Hepatocyte (in vitro differentiated cells): ENCODE measurements around the gene AP3M1. TPM values are rescaled to one million over a fixed set of nuclear protein-coding genes. Genes with fewer than 3 reads are reported as not detected.

Experiments
- DNase-seq: peaks from one replicate; pipeline ENCODE4 v3.0.0-alpha.2; 2016; ENCODE audit warnings: low spot score
- H2AFZ ChIP-seq: fragments of 200-600 bp; sonication (generic); 2 replicates; pipeline ENCODE4 v1.6.0; 2016; ENCODE audit warnings: antibody characterized with exemption, mild to moderate bottlenecking
- H3K27ac ChIP-seq: fragments of 200-600 bp; sonication (generic); 2 replicates; pipeline ENCODE4 v1.5.1; 2016; ENCODE audit warnings: mild to moderate bottlenecking
- H3K27me3 ChIP-seq: fragments of 200-600 bp; sonication (generic); 2 replicates; pipeline ENCODE4 v1.6.1; 2016
- H3K36me3 ChIP-seq: fragments of 200-600 bp; sonication (generic); replicated peaks from 2 replicates; pipeline ENCODE4 v1.5.1; 2016; ENCODE audit warnings: low read depth; ENCODE audit not compliant: insufficient read depth
- H3K4me1 ChIP-seq: fragments of 200-600 bp; sonication (generic); 2 replicates; pipeline ENCODE4 v1.5.1; 2016; ENCODE audit warnings: mild to moderate bottlenecking, moderate library complexity; ENCODE audit not compliant: insufficient read depth
- H3K4me2 ChIP-seq: fragments of 200-600 bp; sonication (generic); 2 replicates; pipeline ENCODE4 v1.6.0; 2016
- H3K4me3 ChIP-seq: fragments of 200-600 bp; sonication (generic); 2 replicates; pipeline ENCODE4 v1.5.1; 2016; ENCODE audit warnings: mild to moderate bottlenecking
- H3K79me2 ChIP-seq: fragments of 200-600 bp; sonication (generic); 2 replicates; pipeline ENCODE4 v1.6.0; 2017; ENCODE audit warnings: mild to moderate bottlenecking
- H3K9me2 ChIP-seq: fragments of 200-600 bp; sonication (generic); replicated peaks from 2 replicates; pipeline ENCODE4 v1.6.0; 2017; ENCODE audit warnings: mild to moderate bottlenecking; ENCODE audit not compliant: insufficient read depth
- H3K9me3 ChIP-seq: fragments of 200-600 bp; sonication (generic); 2 replicates; pipeline ENCODE4 v1.5.1; 2016; ENCODE audit warnings: low read depth, mild to moderate bottlenecking
- H4K20me1 ChIP-seq: fragments of 200-600 bp; sonication (generic); 2 replicates; pipeline ENCODE4 v1.6.0; 2016; ENCODE audit warnings: mild to moderate bottlenecking; ENCODE audit not compliant: insufficient read depth, poor library complexity, severe bottlenecking
- EZH2 ChIP-seq: fragments of 200-600 bp; sonication (generic); IDR thresholded peaks from 2 replicates; pipeline ENCODE4 v1.6.1; 2016; ENCODE audit warnings: antibody characterized with exemption, mild to moderate bottlenecking, borderline replicate concordance
- EZH2phosphoT487 ChIP-seq: fragments of 200-600 bp; sonication (generic); IDR thresholded peaks from one replicate; pipeline ENCODE4 v1.6.1; 2018; ENCODE audit warnings: antibody characterized with exemption, mild to moderate bottlenecking, low read depth, moderate library complexity; ENCODE audit not compliant: unreplicated experiment, severe bottlenecking
- WGBS: methylation state at CpG from one replicate; pipeline ENCODE4 v1.1.6; 2016; ENCODE audit warnings: low lambda C conversion rate; ENCODE audit errors: missing lambda C conversion rate; 5-methylcytosine and 5-hydroxymethylcytosine counted together
- polyA plus RNA-seq: library from polyadenylated mRNA; unstranded; fragments of >200 nt; fragmentation: Nextera tagmentation; extraction: Ambion mirVana; gene quantifications from 2 replicates; pipeline ENCODE4 v1.2.1, GENCODE V29; 2016
- total RNA-seq: library from RNA; depleted of rRNA; stranded (reverse); fragments of >200 nt; gene quantifications from 2 replicates; pipeline ENCODE4 v1.2.3, GENCODE V29; 2014
- TF ChIP-seq, protein P1 (sequence below): fragments of 200-600 bp; sonication (generic); IDR thresholded peaks from 2 replicates; pipeline ENCODE4 v1.5.1; 2016; ENCODE audit warnings: antibody characterized with exemption, mild to moderate bottlenecking; ENCODE audit not compliant: poor library complexity

The AP3M1 gene
- total and polyA plus RNA-seq, 2 experiments from 2014 or later, result 28.2 to 35.0 TPM

- DNase-seq, result no peak
- Histone ChIP-seq H3K36me3 (no peaks in the 10 kb centered on the region), H3K79me2 (no peaks in the 10 kb centered on the region), H3K9me2 (no peaks in the 10 kb centered on the region), H3K27me3 (no peaks in the 10 kb centered on the region), H3K4me2 (no peak overlapping the region), H4K20me1 (no peaks in the 10 kb centered on the region), H3K27ac (no peak overlapping the region), H2AFZ (no peak overlapping the region), H3K4me1 (no peaks in the 10 kb centered on the region), H3K4me3 (no peak overlapping the region), H3K9me3 (no peaks in the 10 kb centered on the region)
- TF ChIP-seq EZH2phosphoT487 (no peak), EZH2 (no peak)
- TF ChIP-seq, protein P1, sequence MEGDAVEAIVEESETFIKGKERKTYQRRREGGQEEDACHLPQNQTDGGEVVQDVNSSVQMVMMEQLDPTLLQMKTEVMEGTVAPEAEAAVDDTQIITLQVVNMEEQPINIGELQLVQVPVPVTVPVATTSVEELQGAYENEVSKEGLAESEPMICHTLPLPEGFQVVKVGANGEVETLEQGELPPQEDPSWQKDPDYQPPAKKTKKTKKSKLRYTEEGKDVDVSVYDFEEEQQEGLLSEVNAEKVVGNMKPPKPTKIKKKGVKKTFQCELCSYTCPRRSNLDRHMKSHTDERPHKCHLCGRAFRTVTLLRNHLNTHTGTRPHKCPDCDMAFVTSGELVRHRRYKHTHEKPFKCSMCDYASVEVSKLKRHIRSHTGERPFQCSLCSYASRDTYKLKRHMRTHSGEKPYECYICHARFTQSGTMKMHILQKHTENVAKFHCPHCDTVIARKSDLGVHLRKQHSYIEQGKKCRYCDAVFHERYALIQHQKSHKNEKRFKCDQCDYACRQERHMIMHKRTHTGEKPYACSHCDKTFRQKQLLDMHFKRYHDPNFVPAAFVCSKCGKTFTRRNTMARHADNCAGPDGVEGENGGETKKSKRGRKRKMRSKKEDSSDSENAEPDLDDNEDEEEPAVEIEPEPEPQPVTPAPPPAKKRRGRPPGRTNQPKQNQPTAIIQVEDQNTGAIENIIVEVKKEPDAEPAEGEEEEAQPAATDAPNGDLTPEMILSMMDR, result no peak
These were observed 41.2 kb downstream of the AP3M1 start for GRCh38 chr10:74109452-74109851.

DNA sequence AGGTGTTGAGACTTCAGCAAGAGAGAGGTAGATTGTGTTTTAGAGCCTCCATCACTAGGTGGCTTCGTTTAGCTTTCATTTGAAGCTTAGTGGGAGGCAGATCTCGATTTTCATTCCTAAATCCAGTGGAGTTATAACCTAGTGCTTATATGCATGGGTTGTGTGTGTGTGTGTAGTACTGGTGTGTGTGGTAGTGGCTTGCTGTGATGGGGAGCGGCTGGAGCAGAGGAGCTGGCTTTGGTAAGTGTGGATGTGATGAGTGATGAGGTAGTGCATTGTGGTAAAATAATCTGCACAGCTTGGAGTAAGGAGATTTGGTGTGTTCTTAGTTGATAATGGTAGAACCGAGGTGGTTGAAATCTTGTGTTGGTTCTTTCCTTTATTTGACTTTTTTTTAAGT is 43.2 kb downstream of the AP3M1 start:
- DNase-seq, result no peak
- 87% methylated on average over 4 of the region's 4 CpGs for WGBS
- Histone ChIP-seq H3K4me3 (no peak overlapping the region), H3K4me1 (no peaks in the 10 kb centered on the region), H3K79me2 (no peaks in the 10 kb centered on the region), H3K9me3 (no peaks in the 10 kb centered on the region), H4K20me1 (no peaks in the 10 kb centered on the region), H3K4me2 (no peak overlapping the region), H3K27me3 (no peaks in the 10 kb centered on the region), H3K27ac (no peak overlapping the region), H2AFZ (no peak overlapping the region), H3K36me3 (no peaks in the 10 kb centered on the region), H3K9me2 (no peaks in the 10 kb centered on the region)
- TF ChIP-seq EZH2, result no peak
- TF ChIP-seq EZH2phosphoT487, result no peak
- TF ChIP-seq, protein P1, result no peak

GRCh38 chr10:74104996-74105395 is 45.6 kb downstream of the AP3M1 start:
- H3K36me3 ChIP-seq, result no peaks in the 10 kb centered on the region
- no peak overlapping the region for H3K4me3 ChIP-seq
- no peak overlapping the region for H2AFZ ChIP-seq
- no peak overlapping the region for H3K27ac ChIP-seq
- no peaks in the 10 kb centered on the region for H4K20me1 ChIP-seq
- no peaks in the 10 kb centered on the region for H3K27me3 ChIP-seq
- H3K9me3 ChIP-seq, result no peaks in the 10 kb centered on the region
- H3K79me2 ChIP-seq, result no peaks in the 10 kb centered on the region
- WGBS, result 90% methylated on average over 8 of the region's 8 CpGs
- DNase-seq, result no peak
- no peaks in the 10 kb centered on the region for H3K4me1 ChIP-seq
- no peaks in the 10 kb centered on the region for H3K9me2 ChIP-seq
- no peak overlapping the region for H3K4me2 ChIP-seq
- TF ChIP-seq EZH2, result no peak
- TF ChIP-seq, protein P1, result no peak
- no peak for TF ChIP-seq EZH2phosphoT487

GRCh38 chr10:74104480-74104879 is 46.1 kb downstream of the AP3M1 start:
- Histone ChIP-seq H3K27me3 (no peaks in the 10 kb centered on the region), H3K79me2 (no peaks in the 10 kb centered on the region), H3K9me2 (no peaks in the 10 kb centered on the region), H3K4me3 (no peak overlapping the region), H3K27ac (no peak overlapping the region), H3K9me3 (no peaks in the 10 kb centered on the region), H3K4me1 (no peaks in the 10 kb centered on the region), H4K20me1 (no peaks in the 10 kb centered on the region), H2AFZ (no peak overlapping the region), H3K4me2 (no peak overlapping the region), H3K36me3 (no peaks in the 10 kb centered on the region)
- TF ChIP-seq EZH2, result no peak
- TF ChIP-seq EZH2phosphoT487, result no peak
- TF ChIP-seq, protein P1, result no peak
- WGBS, result 96% methylated on average over 5 of the region's 5 CpGs
- DNase-seq, result no peak
